Endometrium (tissue), 2 donors: ENCODE data around the gene MGMT.

Source experiments
- FAIRE-seq: peaks from 2 replicates; lab custom pipeline; 2012; peaks lifted over from hg19 to GRCh38; lab: Jason Lieb, UNC
- donor health status: control.
- donor health status: control.

MGMT gene

DNA sequence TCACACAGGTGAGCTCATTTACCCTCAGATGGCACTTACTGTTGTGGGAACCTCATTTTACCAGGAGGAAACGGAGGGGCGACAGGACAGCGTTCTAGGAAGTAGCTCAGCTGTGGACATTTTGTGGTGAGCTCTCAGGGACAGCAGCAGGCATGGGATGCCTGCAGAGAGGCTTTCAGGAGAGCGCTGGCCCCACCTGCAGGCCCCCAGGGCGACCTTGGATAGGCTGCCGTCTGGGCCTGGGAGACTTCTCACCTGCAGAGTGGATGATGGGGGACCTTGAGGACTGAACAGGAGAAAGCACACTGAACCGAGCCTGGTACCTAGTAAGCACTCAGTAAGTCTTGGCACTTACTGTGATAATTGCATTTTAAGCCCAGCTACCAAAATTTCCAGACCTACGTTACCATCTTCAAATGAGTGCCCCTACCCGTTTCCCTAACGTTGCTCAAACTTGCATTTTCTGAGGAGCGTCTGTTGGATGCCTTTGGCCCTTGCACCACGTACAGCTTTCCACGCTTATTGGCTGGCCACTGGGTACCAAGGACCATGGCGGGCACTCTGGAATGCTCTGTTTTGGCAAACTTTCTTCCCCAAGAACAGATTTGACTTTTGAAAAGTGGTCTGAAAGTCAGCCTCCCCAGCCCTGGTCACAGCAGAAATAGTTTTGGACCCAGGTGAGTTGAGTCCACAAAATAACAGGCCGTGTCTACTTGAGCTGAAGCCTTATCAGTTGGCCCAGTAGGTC lies 273.7 kb downstream of the MGMT start:
- FAIRE-seq, result no peak

GRCh38 chr10:129741280-129741977 lies 274.4 kb downstream of the MGMT start:
- no peak for FAIRE-seq

- FAIRE-seq, result no peak
These were observed 275.1 kb downstream of the MGMT start for GRCh38 chr10:129741978-129742741.

GRCh38 chr10:129742742-129743550 lies 275.9 kb downstream of the MGMT start:
- no peak for FAIRE-seq

DNA sequence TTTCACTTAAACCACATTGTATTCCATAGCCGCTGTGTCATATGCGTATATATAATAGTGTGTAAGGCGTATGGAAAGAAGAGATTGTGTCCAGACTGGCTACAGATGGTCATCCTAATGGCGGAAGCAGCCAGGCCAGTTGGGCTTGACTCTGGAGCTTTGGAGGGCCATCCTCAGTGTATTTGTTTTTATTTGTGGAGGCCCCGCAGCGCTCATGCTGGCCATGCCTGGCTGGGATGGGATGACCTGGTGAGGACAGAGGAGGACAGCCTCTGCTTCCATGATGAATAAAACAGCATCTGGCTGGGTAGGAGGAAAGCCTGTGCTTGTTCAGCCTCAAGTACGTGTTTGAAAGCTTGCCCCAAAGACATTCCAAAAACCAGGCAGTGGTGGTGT lies 276.7 kb downstream of the MGMT start:
- FAIRE-seq, result no peak

DNA sequence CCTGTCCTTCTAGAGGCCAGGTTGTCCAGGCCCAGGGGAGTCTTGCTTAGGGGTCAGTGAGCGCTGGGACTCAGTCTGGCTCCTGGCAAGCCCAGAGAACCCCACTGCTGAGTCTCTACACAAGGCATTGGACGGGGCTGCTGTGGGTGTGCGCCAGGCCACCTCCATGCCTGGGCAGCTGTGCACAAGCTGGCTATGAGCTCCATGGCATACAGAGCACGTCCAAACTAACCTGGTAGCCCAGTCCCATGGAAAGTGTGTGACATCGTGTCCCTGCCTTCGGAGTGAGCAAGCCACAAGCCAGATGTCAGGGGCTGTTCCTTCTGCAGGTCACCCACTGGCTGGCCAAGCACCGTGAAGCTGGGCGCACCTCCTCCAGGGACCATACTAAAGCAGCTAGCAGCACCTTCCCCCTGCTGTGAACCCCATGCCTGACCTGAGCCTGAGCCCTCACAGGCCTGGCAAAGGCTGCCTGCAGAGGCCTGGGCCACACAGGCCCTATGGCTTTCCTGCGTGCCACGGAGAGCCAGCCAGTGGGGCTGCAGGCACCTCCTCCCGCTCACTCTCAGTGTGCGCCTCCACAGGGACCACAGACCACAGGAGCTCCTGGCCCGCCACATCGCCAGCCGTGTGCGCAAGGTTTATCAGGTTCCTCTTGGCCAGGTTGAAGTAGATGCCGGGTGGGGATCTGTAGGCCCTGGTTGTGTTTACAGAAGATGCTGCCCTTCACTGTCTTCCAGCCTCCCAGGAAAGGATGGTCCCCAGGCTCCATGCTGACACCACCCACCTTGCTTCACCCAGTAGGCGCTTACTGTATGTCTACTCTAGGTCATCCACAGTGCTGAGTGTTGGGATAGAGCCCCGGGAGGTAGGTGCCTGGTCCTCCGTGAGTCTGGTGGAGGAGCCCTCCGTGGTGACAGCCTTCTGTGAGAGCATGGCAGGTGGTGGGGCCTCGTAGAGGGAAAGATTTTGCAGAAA lies 277.4 kb downstream of the MGMT start:
- no peak for FAIRE-seq

DNA sequence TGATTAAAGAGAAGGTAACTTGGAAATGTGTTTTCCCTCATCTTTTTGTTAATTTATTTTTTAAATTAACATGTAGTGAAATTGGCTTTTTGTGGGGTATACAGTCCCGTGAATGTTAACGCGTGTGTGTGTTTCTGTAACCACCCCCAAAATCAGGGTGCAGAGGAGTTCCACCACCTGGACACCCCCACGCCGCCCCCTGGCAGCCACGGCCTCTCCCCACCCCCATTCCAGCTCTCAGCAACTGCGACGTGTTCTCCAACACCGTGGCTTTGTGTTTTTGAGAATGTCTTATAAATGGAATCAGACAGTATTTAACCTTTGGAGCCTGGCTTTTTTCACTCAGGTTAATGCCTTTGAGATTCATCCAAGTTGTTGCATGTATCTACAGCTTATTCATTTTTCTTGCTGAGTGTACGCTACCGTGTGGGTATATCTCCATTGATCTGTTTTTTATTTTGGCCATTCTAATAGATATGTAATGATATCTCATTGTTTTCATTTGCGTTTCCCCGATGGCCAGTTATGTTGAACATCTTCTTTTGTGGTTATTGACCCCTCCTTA lies 278.2 kb downstream of the MGMT start:
- FAIRE-seq, result no peak

DNA sequence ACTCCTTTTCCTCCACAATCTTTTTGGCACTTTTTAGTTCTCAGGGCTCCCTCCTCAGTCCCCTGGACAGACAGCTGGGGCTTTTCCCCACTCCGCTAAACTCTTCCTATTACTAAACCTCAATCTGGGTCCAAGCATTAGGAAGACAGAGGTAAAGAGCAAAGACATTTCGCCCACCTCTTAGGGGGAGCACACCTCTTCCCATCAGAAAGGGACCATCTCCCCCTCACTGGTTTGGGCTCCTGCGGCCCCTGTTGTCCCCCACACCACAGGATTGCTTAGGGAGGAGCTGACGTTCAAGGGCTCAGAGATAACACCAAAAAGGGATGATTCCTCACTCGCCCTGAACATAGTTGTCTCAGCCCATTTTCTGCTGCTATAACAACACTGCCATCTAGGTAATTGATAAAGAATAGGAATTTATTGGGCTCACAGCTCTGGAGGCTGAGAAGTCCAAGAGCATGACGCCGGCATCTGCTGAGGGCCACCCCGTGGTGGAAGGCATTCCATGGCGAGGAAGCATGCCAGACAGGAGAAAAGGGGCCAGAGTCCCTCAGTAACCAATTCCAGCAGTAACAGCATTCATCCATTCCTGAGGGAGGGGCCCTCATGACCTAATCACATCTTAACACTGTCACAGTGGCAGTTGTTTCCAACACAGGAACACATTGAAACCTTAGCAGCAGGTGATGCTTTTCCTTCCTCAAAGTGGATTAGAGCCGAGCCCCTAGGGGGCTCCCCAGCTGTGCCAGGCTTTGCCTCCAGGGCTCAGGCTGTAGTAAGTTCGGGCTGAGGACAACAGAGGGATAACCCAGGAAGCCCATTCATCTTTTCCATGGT lies 287.4 kb downstream of the MGMT start:
- no peak for FAIRE-seq

DNA sequence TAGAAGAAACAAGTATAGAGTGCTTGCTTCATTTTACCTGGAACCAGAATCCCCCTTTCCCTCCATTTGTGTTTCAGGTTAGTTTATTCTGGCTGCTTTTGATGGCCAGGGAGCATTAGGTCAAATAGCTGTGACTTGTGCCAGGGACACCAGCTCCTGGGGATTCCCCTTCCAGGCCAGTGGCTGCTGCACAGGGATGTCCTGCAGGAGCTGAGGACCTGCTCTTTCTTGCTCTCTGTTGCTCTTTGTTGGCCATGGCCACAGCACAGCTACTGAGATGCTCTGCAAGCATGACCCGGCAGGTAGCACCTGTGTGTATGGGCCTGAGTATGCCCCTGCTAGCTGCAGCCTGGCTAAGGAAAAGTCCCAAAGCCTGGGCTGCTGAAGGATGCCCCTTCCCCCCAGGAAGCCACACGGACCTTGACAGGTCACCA lies 288.1 kb downstream of the MGMT start:
- FAIRE-seq, result no peak

- no peak for FAIRE-seq
These were observed 288.6 kb downstream of the MGMT start for GRCh38 chr10:129755621-129756020.

GRCh38 chr10:129756912-129757901 lies 290.2 kb downstream of the MGMT start:
- no peak for FAIRE-seq

- no peak for FAIRE-seq
These were observed 291.4 kb downstream of the MGMT start for GRCh38 chr10:129758207-129759021.

- FAIRE-seq, result no peak
These were observed 292.4 kb downstream of the MGMT start for GRCh38 chr10:129759214-129760002.

GRCh38 chr10:129760003-129760315 lies 292.9 kb downstream of the MGMT start:
- FAIRE-seq, result no peak

DNA sequence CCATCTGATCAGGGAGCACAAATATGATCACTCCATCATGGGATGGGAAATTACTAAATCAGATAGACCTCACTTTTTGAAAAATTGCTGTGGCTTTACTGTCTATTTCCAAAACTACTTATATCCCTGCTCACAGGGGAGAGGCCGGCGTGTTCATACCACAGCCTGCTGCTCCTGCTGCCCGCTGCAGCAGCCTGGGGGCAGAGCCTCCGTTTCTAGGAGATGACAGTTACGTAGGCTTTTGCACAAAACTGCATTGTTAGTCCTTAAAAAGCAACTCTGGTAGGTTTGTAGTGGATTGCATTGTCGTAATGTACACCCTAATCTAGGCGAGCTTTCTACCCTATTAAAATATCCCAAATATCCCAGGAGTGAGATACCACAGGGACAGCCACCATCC lies 293.4 kb downstream of the MGMT start:
- FAIRE-seq, result no peak

DNA sequence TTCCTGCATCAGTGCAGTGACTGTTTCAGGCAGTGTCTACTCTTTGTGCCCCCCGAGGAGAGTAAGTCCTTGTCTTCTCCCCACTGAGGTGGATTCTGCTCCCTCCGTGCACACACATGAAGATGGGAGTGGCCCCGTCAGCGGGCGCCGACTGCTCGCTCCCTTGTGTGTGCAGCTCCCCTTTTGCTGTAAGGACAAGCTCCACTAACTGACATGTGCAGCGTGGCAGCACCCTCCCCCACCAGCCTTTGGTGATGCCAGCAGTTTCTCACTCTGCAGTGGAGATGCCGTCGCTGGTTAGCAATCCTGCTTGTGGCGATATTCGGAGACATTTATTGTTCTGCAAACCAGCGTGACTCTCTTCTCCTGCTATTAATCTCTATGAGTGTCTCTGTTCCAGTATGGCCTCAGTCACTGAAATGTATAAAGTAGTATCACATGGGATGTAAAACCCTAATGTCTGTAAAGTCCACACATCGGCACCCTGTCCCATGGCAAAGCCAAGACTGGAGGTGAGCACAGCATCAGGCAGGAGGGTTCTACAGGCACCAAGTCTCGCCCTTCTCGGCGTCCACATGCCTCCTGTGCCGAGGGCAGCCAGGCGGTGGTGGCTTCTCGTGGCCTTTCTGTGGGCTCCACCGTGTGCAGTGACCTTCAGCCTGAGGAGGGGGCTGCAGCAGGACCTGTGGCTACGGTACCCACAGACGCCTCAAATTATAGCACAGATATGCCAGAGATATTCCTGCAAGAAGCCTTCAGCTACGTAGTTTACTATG lies 294.3 kb downstream of the MGMT start:
- no peak for FAIRE-seq
